K562 (cell line): Measurements from ENCODE around the gene PHAX. TPM values are rescaled to one million over a fixed set of nuclear protein-coding genes. Genes with fewer than 3 reads are reported as not detected.
A peak's percentile ranks its signal among the peaks of the same experiment; 100 is the strongest.

Experiments used
- ATAC-seq: fragments of 200-7000 bp; cut with Tn5 transposase; 3 replicates; pipeline ENCODE4 v1.9.1; 2020; ENCODE audit warnings: moderate library complexity
- BruUV-seq: library from RNA; stranded (reverse); fragments of 400-500 nt; replicated peaks from 2 replicates; lab custom pipeline; 2021; lab: Mats Ljungman, UMichigan
- CTCF ChIA-PET: fragments of 300-600 bp; formaldehyde crosslinking; extraction: SDS; loops from one replicate; lab custom pipeline; 2021; ENCODE audit warnings: low intra/inter-chr PET ratio; lab: Yijun Ruan, JAX
- POLR2A ChIA-PET: fragments of 300-600, 350-650 bp; sonication (Branson Sonifier 250); formaldehyde crosslinking; extraction: SDS; loops from one replicate; lab custom pipeline; 2021; ENCODE audit warnings: antibody characterized with exemption, inconsistent platforms; lab: Yijun Ruan, JAX
- DNase-seq, 4 experiments: peaks; one replicate each; pipeline versions ENCODE4 v3.0.0 to v3.0.0-alpha.2; 2011 to 2018; ENCODE audit warnings: low spot score in 3 of 4, mixed read lengths in 3 of 4; ENCODE audit errors: extremely low read depth in 1 of 4
- FAIRE-seq: peaks from 2 replicates; lab custom pipeline; 2011; peaks lifted over from hg19 to GRCh38; lab: Jason Lieb, UNC
- H2AFZ ChIP-seq: 2 replicates; pipeline ENCODE4 v1.6.0; 2011; ENCODE audit warnings: low read depth, low read length, control low read depth, inconsistent platforms
- H3K27ac ChIP-seq: fragments of 200-600 bp; 3 replicates; pipeline ENCODE4 v1.8.0; 2011; ENCODE audit warnings: low read depth, mild to moderate bottlenecking, control low read depth, inconsistent platforms, low read length, moderate library complexity, mixed read lengths; ENCODE audit errors: extremely low read depth
- H3K27me3 ChIP-seq, 2 experiments: fragments of 300-600 bp in 1 of 2; 2 replicates in 1 of 2; 3 replicates in 1 of 2; pipeline versions ENCODE4 v1.6.0 to v1.8.0; 2011; ENCODE audit warnings: inconsistent platforms in 2 of 2, low read length in 2 of 2, mild to moderate bottlenecking in 1 of 2, mixed read lengths in 1 of 2, moderate library complexity in 1 of 2; ENCODE audit not compliant: control insufficient read depth in 2 of 2, insufficient read depth in 2 of 2
- H3K36me3 ChIP-seq: fragments of 300-600 bp; 3 replicates; pipeline ENCODE4 v1.8.0; 2011; ENCODE audit warnings: mild to moderate bottlenecking, low read length, inconsistent platforms; ENCODE audit not compliant: control insufficient read depth, insufficient read depth
- H3K4me1 ChIP-seq, 2 experiments: fragments of 200-600 bp in 1 of 2; replicated peaks in 1 of 2; 2 replicates in 1 of 2; 3 replicates in 1 of 2; pipeline versions ENCODE4 v1.5.1 to v1.8.0; 2011; ENCODE audit warnings: inconsistent platforms in 2 of 2, low read length in 2 of 2, mild to moderate bottlenecking in 1 of 2, mixed read lengths in 1 of 2, moderate library complexity in 1 of 2; ENCODE audit not compliant: control insufficient read depth in 2 of 2, insufficient read depth in 2 of 2
- H3K4me2 ChIP-seq: 2 replicates; pipeline ENCODE4 v1.6.1; 2011; ENCODE audit warnings: low read length, control low read depth, inconsistent platforms, mixed read lengths; ENCODE audit not compliant: insufficient read depth
- H3K4me3 ChIP-seq: fragments of 200-600 bp; sonication (generic), shearing (Covaris generic); 2 replicates; pipeline ENCODE4 v1.5.1; 2016; ENCODE audit warnings: control low read depth, inconsistent platforms
- H3K79me2 ChIP-seq: fragments of 200-600 bp; 3 replicates; pipeline ENCODE4 v1.8.0; 2011; ENCODE audit warnings: low read length, inconsistent platforms; ENCODE audit not compliant: control insufficient read depth, insufficient read depth
- H3K9ac ChIP-seq, 2 experiments: 2 replicates each; pipeline versions ENCODE4 v1.6.0 to v1.6.1; 2011; ENCODE audit warnings: low read depth in 2 of 2, low read length in 2 of 2, control low read depth in 1 of 2, inconsistent platforms in 1 of 2, mild to moderate bottlenecking in 1 of 2, mixed read lengths in 1 of 2; ENCODE audit not compliant: insufficient read depth in 1 of 2
- H3K9me1 ChIP-seq: one replicate; pipeline ENCODE4 v1.6.0; 2011; ENCODE audit warnings: inconsistent platforms, mild to moderate bottlenecking, low read length, moderate library complexity; ENCODE audit not compliant: control insufficient read depth, insufficient read depth
- H3K9me3 ChIP-seq: replicated peaks from 2 replicates; pipeline ENCODE4 v1.5.1; 2011; ENCODE audit warnings: low read depth, low read length, inconsistent platforms; ENCODE audit not compliant: control insufficient read depth, insufficient read depth
- H4K20me1 ChIP-seq: replicated peaks from 2 replicates; pipeline ENCODE4 v1.6.1; 2011; ENCODE audit warnings: low read length, inconsistent platforms, mixed read lengths; ENCODE audit not compliant: control insufficient read depth, insufficient read depth
- FOXJ3 ChIP-seq: sonication (generic); formaldehyde crosslinking; IDR thresholded peaks from 2 replicates; pipeline ENCODE4 v1.4.0; 2020; ENCODE audit warnings: mild to moderate bottlenecking, missing genetic modification reagents
- HEY1 ChIP-seq: fragments of 250-450 bp; sonication (Bioruptor Pico); IDR thresholded peaks from 2 replicates; pipeline ENCODE4 v1.5.0; 2020; ENCODE audit warnings: mild to moderate bottlenecking, moderate library complexity, borderline replicate concordance
- HNRNPL ChIP-seq: fragments of 200-400 bp; formaldehyde crosslinking; IDR thresholded peaks from 2 replicates; pipeline ENCODE4 v1.6.1; 2017; ENCODE audit warnings: low read depth, mild to moderate bottlenecking, low read length
- KAT2B ChIP-seq: IDR thresholded peaks from one replicate; pipeline ENCODE4 v1.6.1; 2012; ENCODE audit warnings: low read depth, mild to moderate bottlenecking, control low read depth, inconsistent platforms, low read length, moderate library complexity
- NCOR1 ChIP-seq: fragments of 450-650 bp; IDR thresholded peaks from 2 replicates; pipeline ENCODE4 v1.6.1; 2016; ENCODE audit warnings: mild to moderate bottlenecking, moderate library complexity
- PBX2 ChIP-seq, 2 experiments: IDR thresholded peaks in 1 of 2; conservative IDR thresholded peaks in 1 of 2; 2 replicates each; pipeline ENCODE4 v1.6.1; 2016; ENCODE audit warnings: low read depth in 2 of 2, mild to moderate bottlenecking in 1 of 2, missing compliant biosample characterization in 1 of 2, missing genetic modification characterization in 1 of 2, moderate library complexity in 1 of 2
- SFPQ ChIP-seq: fragments of 200-400 bp; formaldehyde crosslinking; IDR thresholded peaks from 2 replicates; pipeline ENCODE4 v1.6.1; 2017; ENCODE audit warnings: mild to moderate bottlenecking, low read depth, low read length, moderate library complexity
- STAT5A ChIP-seq: IDR thresholded peaks from 2 replicates; pipeline ENCODE4 v1.6.1; 2012; ENCODE audit warnings: low read length, inconsistent platforms, borderline replicate concordance
- ZC3H4 ChIP-seq: sonication (generic); formaldehyde crosslinking; IDR thresholded peaks from 2 replicates; pipeline ENCODE4 v1.9.0; 2021; ENCODE audit warnings: missing genetic modification reagents, borderline replicate concordance
- ZNF12 ChIP-seq: sonication (generic); formaldehyde crosslinking; IDR thresholded peaks from 2 replicates; pipeline ENCODE4 v1.4.0; 2020; ENCODE audit warnings: mild to moderate bottlenecking, missing genetic modification reagents
- ZNF146 ChIP-seq: IDR thresholded peaks from one replicate; pipeline ENCODE4 v1.6.1; 2018; ENCODE audit warnings: missing compliant biosample characterization; ENCODE audit not compliant: unreplicated experiment
- ZNF507 ChIP-seq: conservative IDR thresholded peaks from 2 replicates; pipeline ENCODE4 v1.6.1; 2017; ENCODE audit warnings: missing genetic modification characterization, missing compliant biosample characterization
- ZNF655 ChIP-seq: fragments of 250-450 bp; sonication (Bioruptor Pico); IDR thresholded peaks from 2 replicates; pipeline ENCODE4 v1.5.0; 2021
- ZSCAN32 ChIP-seq: fragments of 450-650 bp; formaldehyde crosslinking; IDR thresholded peaks from 2 replicates; pipeline ENCODE4 v1.4.0; 2020; ENCODE audit warnings: mild to moderate bottlenecking, moderate library complexity
- WGBS: fragments of 100-300 bp; shearing (Covaris generic); methylation state at CpG from one replicate; pipeline ENCODE4 v1.1.6; 2016; ENCODE audit warnings: low coverage, mixed read lengths; ENCODE audit not compliant: insufficient coverage; ENCODE audit errors: missing lambda C conversion rate; 5-methylcytosine and 5-hydroxymethylcytosine counted together
- in situ Hi-C: fragments of 300-500 bp; cut with MboI; formaldehyde crosslinking; loops from 4 replicates; pipeline ENCODE4 v1.15.0; 2018; ENCODE audit warnings: inconsistent platforms, mixed read lengths
- intact Hi-C: fragments of 100-400 bp; cut with micrococcal nuclease; formaldehyde crosslinking; loops from 2 replicates; pipeline ENCODE4 v1.14.2; 2022
- polyA plus RNA-seq, 8 experiments: library from polyadenylated mRNA; depleted of rRNA in 4 of 8; stranded (reverse) in 5 of 8; unstranded in 3 of 8; fragments of >200 nt; fragmentation: Nextera tagmentation in 2 of 8; fragmentation: Illumina TruSeq in 1 of 8; extraction: Ambion mirVana in 2 of 8; extraction: Trizol in 1 of 8; gene quantifications; 2 replicates each; pipeline versions ENCODE4 v1.2.1 to v1.2.3, GENCODE V29; 2011 to 2014; ENCODE audit warnings: inconsistent platforms in 1 of 8, missing spikeins in 1 of 8
- total RNA-seq, 7 experiments: library from RNA; depleted of rRNA in 6 of 7; stranded (reverse); fragments of >200 nt in 6 of 7; fragmentation: Illumina TruSeq in 2 of 7; extraction: Trizol in 2 of 7; gene quantifications; 2 replicates each; pipeline versions ENCODE4 v1.2.1 to v1.2.3, GENCODE V29; 2011 to 2021; ENCODE audit warnings: low replicate concordance in 1 of 7

Gene PHAX
- total and polyA plus RNA-seq, 9 of the 15 experiments (the other 6 are each of a cell fraction or from before 2014, with no cell fraction given): 20.2 to 59.8 (median 43.5) TPM

DNA sequence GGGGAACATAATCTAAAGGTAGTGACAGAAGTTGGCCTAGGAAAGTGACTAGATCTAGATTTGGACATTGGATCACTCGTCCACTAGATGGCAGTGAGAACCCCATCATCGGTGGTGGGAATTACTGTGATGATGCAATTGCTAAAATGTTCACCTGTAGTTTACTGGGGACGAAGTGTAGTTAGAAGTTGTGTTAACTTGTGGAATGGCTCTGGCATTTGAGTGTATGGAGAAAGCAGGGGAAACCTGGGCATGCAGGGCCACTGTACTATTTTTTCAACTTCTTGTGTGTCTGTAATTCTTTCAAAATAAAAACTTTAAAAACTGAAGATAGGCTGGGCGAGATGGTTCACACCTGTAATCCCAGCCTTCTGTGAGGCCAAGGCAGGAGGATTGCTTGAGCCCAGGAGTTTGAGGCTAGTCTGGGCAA is 75.5 kb downstream of the PHAX start:
- H2AFZ ChIP-seq: peak overlapping the region; percentile 65
- peak; percentile 61 for ATAC-seq
- no TSS peak for BruUV-seq
- no peak for TF ChIP-seq FOXJ3 (CRISPR knock-in tag)
- TF ChIP-seq ZNF655 (CRISPR knock-in tag): no peak
- TF ChIP-seq NCOR1: peak; percentile 20; the same call in 1 of the 2 replicates
- TF ChIP-seq ZNF146 (CRISPR knock-in tag): no peak
- no peak for TF ChIP-seq SFPQ
- TF ChIP-seq HNRNPL: no peak
- TF ChIP-seq STAT5A: no peak
- no peak; the same call in 1 of the 2 replicates for TF ChIP-seq HEY1 (CRISPR knock-in tag)
- peak; percentile 83; the same call in 1 of the 2 replicates for TF ChIP-seq ZSCAN32 (CRISPR knock-in tag)
- no peak for TF ChIP-seq PBX2 (CRISPR knock-in tag; IDR thresholded peaks at IDR 0.05; ENCODE audit: low read depth)
- no peak for TF ChIP-seq PBX2 (tag; conservative IDR thresholded peaks at IDR 0.05; ENCODE audit: low read depth)
- no peak for TF ChIP-seq ZC3H4 (CRISPR knock-in tag)
- no peak for TF ChIP-seq ZNF12 (CRISPR knock-in tag)
- no peak for TF ChIP-seq KAT2B
- TF ChIP-seq ZNF507 (tag): no peak

More for the DNA sequence above, 75.5 kb downstream of the PHAX start:
- 25% methylated on average over 4 of the region's 4 CpGs for WGBS
- Histone ChIP-seq H3K4me3 (no peak overlapping the region), H3K27ac (no peak overlapping the region; the same call in 2 of the 3 replicates), H3K9me3 (no peaks in the 10 kb centered on the region), H4K20me1 (no peaks in the 10 kb centered on the region), H3K36me3 (no peaks in the 10 kb centered on the region), H3K4me2 (no peak overlapping the region), H3K9me1 (no peaks in the 10 kb centered on the region), H3K79me2 (no peaks in the 10 kb centered on the region), H3K27me3 (no peaks in the 10 kb centered on the region), H3K4me1 (peaks cover 19 to 34% of the 10 kb centered on the region in 2 experiments), H3K9ac (0 out of 4 replicates have a peak overlapping the region, but pooled peaks of 1 of the 2 experiments have one; percentile 10)
- FAIRE-seq: peak; percentile 85
- POLR2A ChIA-PET: interaction anchor here (0.6 to 2.6 kb wide), 4 partner anchors 10 to 134 kb away, joined by 3 to 7 read pairs (median 4); no protein-coding TSS in a partner anchor
- CTCF ChIA-PET: interaction anchor here (0.6 to 5.8 kb wide), 6 partner anchors 31 to 132 kb away, joined by 3 to 53 read pairs (median 4); partner anchors contain the start of gene LMNB1
- DNase-seq: peak; percentile 80 to 88 (median 84)
- intact Hi-C loops: loop anchor here (1.0 to 10.0 kb wide), 5 partner anchors 71 to 409 kb away; partner anchors contain the start of gene MARCHF3
- in situ Hi-C loops: loop anchor here (5.0 kb wide), 1 partner anchor 101 kb away; the partner anchor contains the start of gene LMNB1
